GM21515 (cell line): Measurements from ENCODE around the gene CCDC157.
A peak's percentile ranks its signal among the peaks of the same experiment; 100 is the strongest.
"Not testable (repeated sequence)": the region's sequence is repeated elsewhere in the genome, so short reads cannot be mapped to it uniquely, and the experiment has no call there.

Experiments used
- ATAC-seq: cut with Tn5 transposase; IDR thresholded peaks from one replicate; pipeline ENCODE4 v1.9.1; 2021; ENCODE audit not compliant: unreplicated experiment

Gene CCDC157

DNA sequence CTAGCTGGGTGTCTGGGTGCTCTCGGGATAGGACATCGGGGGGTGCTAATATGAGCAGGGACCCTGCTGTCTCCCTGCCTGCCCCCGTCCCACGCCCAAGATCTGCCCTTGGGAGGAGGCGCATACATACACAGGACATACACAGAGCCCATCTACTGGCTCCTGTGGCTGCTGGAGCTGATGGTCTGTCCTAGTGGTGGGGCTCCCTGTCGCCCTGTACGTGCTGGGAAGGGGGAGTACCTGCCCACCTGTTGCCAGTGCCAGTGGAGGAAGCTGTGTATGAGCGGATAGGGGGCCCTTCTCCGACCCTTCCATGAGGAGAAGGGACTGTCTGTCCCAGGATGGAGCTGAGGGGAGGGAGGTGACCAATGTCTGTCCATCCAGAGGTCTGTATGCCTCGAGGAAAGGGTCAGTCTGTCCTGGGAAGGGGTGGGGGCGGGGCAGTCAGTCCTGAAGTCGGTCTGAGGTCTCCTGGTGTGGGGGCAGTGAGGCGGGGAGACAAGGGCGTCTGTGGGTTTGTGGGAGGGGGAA is 31.0 kb upstream of the CCDC157 start:
- no peak for ATAC-seq

DNA sequence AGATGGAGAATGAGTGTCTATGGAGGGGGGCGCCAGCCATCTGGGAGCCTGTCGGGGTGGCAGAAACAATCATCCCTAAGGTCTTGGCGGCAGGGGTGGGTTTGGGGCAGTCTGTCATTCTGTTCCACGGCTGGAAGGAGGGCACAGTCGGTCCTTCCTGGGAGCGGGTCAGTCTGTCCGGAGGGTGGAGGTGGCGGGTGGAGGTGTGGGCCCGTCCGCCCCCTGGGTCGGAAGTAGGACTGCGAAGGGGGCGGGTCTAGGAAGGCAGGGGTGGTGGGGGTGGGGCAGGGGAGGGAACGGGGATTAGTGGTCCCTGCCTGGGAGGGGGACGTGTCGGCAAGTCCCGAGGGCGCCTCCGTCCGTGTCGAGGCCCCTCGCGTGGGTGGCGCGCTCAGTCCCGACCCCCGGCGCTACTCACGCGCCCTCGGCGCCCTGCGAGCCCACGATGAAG is 30.5 kb upstream of the CCDC157 start:
- peak; percentile 26 for ATAC-seq

DNA sequence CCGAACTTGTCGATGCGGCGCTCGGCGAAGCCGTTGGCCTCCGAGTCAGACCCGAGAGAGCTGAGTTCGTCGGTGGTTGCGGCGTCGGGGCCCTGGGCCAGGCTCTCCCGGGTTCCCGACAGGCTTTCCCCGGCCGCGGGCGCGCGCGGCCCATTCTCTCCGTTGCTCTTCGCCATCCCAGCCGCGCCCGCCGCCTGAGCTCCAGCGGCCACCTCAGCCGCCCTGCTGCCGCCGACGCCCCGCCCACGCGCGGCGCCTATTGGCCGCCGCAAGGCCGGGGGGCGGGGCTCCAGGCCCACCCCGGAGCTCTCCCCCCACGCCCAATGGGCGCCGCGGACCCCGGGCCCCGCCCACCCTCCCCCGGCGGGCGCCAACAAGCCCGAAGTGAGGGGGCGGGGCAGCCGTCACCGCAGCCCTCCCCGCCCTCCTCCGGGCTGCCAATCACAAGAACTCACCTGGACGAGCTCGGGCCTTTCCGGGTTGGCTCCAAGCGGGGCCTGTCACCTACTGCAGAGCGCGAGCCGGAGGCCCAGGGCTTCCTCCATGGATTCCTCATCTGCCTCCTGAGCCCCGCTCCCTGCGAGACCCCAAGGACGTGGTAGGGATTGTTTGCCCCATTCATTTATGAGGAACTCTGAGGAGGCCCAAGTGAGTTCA is 30.0 kb upstream of the CCDC157 start, which contains the start of gene TBC1D10A:
TBC1D10A (minus strand) TSS at position 236 of the 657 bp plus-strand sequence; CDS start at position 176, 60 bp downstream.
- ATAC-seq = peak; percentile 86

DNA sequence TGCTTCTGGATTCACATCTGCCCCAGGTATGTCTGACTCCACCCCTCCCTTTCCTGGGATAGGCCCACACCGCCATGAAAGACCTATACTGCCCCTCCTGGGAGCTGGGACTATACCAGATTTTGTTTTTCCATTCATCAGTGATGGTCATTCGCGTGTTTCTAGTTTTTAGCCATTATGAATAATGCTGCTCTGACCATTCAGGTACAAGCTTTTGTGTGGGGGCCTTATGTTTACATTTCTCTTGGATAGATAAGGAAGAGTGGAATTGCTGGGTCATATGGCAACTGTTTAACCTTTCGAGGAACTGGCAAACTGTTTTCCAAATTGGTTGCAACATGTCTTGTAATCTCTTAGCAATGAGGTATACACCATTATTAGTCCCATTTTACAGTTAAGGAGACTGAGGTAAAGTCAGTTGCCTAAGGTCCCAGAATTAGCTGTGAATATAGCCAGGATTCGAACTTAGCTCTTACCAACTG is 28.9 kb upstream of the CCDC157 start:
- no peak for ATAC-seq

DNA sequence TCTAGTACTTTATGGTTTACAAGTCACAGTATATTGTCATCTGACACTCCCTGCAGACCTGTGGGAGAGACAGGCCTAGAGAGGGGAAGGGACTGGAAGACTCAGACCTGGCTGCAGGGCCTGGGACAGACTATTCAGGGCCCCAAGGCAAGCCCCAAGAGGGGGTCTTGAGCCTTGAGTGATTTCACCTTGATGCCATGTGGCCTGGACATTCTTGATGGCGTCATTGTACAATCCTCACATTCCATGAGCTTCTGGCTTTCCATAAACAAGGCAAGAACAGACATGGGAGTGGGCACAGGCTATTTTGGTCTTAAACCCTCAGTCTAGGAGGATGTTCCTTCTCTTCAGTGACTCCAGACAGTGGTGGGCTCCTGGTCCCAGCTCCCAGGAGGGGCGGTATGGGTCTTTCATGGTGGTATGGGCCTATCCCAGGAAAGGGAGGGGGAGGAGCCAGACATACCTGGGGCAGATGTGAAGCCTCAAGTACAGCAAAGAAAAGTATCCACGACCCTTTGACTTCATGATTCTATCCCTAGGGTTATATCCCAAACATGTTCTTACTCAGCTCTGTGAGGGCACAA is 28.2 kb upstream of the CCDC157 start:
- ATAC-seq = no peak

DNA sequence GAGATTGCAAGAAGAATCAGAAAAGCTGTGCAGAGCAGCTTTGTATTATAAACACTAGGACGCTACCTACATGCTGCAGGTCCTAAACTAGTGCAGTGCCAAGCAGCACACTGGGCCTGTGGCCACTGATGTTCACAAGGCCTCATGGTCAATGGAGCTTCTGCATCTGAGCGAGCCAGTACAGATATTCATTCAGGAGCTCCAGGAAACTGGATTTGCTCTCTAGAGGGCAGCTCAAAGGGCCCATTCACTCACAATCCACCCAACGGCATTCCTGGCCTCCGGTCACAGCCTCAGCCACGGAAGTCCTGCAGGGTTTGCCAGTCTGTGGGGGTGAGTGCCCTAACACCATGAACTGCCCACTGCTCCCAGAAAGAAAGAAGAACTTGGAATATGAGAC is 24.3 kb upstream of the CCDC157 start:
- no peak for ATAC-seq

DNA sequence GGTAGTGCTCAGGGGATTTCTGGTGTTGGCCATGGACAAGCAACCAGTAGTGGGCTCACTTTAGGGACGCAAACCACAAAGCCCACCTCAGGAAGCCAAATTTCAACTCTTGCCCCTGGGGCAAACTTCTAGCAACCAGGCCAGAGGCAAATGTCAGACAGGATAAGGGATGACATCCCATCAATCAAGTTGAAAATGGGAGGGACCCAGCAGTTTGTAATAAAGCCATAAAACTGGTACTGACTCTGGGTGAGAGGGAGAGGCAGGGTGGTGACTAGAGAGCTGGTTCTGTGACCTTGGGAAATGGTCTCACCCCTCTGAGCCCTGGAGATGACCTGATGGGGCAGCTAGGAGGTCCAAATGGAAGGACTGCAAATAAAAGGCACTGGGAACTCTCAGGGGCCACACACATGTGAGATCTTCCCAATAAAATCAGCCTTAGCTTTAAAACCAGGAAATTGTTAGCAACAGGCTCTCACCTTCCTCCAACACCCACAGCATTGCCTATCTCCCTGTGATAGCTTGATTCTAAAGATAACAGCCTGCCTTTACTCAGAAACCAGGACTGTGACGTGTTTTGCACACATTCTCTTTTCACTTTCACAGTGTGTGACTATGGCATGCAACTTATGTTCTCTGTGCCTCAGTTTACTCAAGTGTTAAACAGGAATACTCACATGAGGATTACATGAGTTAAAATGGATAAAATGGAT is 23.7 kb upstream of the CCDC157 start:
- ATAC-seq = no peak

DNA sequence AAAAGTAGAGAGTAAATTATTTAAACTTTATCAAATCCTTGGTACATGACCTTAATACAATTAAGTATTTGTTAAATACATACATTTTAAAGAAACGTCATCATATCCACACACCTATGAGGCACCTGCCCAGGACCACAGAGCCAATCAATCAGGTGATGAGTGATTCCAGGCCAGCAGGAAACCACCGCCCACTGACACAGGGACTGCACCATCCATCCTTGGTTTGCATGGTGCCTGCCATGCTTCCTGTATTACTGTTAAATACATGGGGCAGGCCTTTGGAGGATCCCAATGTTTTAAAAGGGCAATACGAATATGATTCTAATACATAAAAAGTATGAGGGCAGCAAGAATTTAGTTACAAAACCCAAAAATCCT is 23.1 kb upstream of the CCDC157 start:
- no peak for ATAC-seq

DNA sequence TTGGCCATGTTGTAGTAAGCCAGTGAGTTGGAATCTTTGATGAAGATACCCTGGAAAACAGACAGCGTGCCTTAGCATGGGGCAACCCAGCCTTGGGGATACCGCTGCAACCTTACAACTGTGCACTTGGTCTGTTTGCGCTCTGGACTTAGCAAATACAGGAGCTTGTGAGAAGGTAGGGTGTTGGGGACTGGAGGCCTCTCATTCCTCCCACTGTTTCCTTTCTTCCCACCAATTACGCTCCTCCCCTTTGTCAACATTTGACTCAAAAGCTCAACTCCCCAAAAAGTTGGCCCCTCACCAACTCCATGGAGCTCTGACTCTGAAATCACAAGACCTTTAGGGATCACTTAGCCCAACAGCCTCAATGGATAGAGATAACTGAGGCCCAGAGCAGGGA is 22.2 kb upstream of the CCDC157 start:
- ATAC-seq = no peak

DNA sequence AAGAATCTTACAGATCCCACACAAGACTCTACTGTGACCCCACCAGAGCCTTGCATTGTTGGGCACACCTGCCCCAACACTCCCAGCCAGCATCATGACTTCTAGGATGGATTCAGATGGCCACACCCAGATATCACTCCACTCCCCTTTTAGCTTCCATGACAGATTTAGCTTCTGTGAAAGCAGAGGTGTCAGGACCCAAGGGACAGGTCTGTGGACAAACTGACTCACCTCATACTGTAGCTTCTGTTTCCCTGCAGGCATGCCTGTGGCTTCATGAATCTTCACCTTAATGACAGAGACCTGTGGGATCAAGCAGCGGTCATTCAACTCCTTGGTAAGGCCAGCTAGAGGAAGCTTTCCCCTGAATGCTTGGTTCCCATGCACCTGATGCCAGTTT is 21.6 kb upstream of the CCDC157 start:
- no peak for ATAC-seq

DNA sequence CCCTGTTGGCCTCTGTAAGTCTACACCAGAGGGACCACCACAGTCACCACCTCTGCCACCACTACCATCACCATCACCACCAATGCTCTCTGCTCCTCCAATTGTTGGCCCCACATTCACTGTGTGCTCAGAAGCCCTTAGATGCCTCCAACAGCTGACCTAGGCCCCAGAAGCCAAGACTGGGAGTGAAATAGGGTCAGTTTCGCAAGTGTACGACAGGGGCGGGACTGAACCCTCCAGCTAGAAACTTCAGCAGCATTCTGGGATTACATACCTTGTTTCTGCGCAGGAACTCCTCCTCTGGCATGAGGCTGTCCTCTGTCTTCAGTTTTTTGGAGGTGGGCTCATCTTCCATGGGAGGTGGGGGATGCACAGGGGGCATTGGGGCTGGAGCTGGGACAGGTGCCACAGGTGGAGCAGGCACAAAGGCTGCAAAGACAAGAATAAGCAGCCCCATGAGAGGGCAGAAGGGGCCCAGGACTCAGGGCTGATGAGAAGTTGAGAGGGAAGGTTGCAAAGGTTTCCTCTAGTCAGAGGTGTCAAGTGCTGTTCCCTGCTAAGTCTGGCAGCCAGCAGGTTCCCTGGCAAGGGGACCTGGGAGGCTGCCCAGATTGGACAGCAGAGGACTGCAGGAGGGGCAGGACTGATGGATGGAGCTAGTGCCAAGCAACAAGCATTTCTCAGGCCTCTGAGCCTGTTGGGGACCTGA is 19.9 kb upstream of the CCDC157 start:
- no peak for ATAC-seq

DNA sequence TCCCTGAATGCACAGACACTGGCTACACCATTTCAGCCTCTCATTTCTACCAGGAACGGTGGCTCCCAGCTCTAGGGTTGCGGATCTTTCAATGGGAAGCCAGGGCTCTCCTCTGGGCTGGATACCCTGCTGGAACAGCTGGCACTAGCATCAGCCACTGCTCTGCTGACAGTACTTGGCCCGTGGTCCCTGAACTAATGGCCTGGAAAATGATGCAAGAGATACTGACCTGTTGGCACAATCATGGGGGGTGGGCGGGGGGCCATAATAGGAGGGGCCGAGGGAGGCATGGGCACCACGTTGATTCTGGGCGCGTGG is 19.4 kb upstream of the CCDC157 start:
- no peak for ATAC-seq

DNA sequence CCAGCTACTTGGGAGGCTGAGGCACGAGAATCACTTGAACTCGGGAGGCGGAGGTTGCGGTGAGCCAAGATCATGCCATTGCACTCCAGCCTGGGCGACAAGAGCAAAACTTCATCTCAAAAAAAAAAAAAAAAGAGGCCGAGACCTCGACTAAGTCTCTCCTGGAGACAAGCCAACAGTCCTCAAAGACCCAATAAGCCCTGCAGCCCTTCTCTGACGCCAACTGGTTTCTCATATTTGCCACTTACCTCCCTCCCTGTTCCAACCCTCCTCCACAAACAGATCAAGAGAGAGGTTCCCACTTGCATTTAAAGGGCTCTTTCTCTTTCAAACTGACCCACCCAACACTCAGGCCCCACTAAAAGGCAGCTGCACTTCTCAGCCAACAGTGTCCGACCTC is 18.5 kb upstream of the CCDC157 start:
- not testable (repeated sequence) for ATAC-seq

DNA sequence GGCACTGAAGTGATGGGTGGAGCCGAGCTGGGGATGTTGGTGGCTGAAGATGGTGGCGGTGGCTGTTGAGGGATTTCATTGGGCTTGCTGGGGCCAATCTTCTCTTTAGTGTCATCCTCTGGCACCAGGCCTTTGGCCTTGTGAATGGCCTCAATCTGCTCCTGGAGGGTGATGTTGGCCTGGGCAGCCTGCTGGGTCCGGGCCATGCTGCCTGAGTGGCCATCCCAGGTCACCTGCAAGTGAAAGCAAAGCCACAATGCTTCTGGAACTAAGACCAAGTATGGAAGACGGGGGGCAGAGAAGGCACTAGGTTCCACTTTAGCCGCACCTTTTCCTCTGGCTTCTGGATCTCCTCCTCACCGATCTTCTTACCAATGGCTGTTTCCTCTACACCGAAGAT is 18.0 kb upstream of the CCDC157 start:
- no peak for ATAC-seq

DNA sequence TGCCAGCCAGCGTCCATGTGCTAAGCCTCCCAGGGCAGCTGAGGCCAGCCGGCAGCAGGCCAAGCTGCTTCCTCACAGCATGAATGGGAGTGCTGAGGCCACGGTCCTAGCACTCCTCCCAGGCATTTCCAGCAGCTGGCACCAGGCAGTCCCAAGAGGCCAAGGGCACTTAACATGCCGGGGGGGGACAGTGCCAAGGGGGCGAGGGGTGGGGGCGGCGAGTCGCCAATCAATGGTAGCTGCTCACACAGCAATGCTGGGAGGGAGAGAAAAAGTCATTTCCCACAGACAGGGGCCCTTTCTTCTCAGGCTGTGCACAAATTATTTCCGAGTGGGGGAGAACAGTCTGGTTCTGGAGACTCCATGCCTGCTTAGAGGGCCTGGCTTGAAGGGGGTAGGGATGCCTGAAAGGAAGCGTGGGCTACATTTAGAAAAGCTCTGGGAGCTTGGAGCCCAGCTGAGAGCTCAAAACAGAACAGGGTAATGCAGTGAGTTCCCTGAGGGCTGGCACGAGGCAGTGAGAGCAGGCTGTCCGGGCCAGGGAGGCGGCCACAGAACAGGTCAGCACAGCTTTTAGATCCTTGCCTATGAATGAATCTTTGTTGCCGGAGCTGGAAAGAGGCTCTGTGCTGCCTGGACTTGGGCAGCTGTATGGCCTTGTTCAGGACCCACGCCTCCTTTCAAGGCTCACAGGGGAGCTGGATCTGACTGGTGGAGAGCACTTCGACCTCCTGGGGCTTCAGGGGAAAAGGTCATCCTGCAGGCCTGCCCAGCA is 15.7 kb upstream of the CCDC157 start:
- no peak for ATAC-seq

DNA sequence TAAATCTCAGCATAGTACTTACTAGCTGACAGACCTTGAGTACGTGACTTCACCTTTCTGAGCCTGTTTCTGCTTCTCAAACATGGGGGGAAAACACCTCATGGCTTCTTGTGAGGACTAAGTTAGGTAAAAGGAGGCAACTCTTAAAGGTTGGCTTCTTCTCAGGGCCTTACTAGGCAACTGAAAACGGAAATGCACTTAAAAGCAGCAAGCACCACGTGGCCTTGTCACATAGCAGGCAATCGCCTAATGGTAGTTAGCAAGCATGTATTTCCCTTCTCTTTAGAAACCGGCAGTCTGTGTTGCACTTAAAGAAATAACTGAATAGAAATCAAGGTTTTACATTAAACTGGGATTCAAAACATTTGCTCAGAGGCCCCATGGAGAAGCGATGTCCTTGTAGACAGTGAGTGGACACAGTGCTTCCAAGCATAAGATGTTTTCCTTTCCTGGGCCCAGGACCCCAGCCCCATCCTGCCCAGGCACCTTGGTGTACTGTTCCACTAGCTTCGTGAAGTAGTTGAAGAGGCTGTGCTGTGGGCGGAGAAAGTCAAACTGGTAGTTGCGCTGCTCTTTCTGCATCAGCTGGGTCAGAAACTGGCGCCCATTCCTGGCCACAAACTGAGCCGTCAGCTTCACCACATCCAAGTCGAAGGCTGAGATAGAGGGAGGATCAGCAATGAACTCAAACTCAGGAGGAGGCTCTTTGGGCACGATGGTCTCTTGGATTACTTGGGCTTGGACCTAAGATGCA is 12.2 kb upstream of the CCDC157 start:
- ATAC-seq = no peak

DNA sequence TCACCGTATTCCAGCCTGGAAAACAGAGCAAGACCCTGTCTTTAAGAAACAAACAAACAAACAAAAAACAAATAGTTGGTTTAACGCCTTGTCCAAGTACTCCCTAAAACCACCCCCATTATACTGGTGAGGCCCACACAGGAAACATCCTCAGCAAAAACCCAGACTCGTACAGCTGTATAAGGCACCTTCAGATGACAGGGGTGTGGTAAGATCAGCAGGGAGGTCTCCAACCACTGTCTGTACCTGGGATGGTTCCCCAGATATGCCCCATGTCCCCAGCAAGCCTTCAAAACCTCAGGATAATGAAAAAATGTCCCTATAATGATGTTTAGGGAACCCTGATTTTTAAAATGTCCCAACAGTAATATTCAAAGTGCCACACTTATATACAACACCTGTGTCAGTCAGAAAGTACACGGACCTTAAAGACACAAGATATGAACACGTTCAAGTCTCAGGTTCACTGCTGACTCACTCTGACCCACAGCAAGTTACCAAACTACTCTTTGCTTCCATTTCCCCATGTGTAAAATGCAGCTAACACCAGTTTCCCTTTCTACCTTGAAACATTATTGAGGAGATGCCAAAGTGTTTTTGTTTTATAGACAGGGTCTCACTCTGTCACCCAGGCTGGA is 9.4 kb upstream of the CCDC157 start:
- ATAC-seq = no peak

DNA sequence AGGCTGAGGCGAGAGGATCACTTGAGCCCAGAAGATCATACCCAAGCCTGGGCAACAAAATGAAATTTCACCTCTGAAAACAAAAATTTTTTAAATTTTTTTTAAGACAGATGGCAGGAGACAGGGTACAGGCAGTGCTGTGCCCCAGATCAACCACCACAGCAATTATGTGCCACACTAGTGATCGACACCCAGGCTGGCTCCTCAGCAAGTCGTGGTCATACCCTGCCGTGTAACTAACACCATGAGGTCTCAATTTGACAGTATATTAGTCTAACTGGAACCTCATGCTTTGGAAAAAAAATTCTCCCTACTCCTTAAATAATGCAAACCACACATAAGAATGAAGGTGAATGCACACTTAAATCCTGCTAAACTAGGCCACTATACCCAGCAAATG is 8.4 kb upstream of the CCDC157 start:
- no peak for ATAC-seq

DNA sequence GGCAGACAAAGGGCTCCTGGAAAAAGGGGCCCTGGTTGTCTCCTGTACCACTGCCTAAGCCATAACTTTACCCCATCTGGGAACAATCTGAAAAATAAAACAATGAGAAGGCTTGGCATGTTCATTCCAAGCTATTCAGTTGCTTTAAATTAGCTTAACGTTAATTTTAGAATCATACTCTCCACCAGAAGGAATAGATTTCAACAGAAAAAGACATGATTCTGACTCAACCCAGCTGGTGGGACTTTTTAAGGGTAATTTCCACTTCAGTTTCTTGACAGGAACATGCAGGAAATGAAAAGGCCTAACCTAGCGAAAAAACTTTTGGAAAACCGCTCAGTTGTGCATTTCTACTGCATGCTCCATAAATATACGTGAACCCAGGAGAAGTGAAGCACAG is 8.0 kb upstream of the CCDC157 start:
- ATAC-seq = no peak

DNA sequence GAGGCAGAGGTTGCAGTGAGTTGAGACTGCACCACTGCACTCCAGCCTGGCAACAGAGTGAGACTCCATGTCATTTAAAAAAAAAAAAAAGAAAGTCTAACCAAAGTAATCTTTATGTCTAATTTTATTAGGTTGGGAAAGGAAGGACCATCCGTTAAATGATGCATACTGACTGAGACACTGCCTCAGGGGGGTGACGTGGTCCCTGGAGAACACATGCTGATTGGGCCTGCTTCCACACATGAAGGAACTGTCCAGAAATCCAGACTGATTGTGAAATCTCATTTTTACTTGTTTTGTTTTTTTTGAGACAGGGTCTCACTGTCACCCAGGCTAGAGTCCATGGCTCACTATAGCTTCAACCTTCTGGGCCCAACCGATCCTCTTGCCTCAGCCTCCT is 5.6 kb upstream of the CCDC157 start:
- ATAC-seq = no peak
